ENCODE results near the gene PITPNC1. TPM values are rescaled to one million over a fixed set of nuclear protein-coding genes. Genes with fewer than 3 reads are reported as not detected.

PITPNC1 gene
- total RNA-seq, 1 donor from 2014 or later = 18.4 TPM

DNA sequence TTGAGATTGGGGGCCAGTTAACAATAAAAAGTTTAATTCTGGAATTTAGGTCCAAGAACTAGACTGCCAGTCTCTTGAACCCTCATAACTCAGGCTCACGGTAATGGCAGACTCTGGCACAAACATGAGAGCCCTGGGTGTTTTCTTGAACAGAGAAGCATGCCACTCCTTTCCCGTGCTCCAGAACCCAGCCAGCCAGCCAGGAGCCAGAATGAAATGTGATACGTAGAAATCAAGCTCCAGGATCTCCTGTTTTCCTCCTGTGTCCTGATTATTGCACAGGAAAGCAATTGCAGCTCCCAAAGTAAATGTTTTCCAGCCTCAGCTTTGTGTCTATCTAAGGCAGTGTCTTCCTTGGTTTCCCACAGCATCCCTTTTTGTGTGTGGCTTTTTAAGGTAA is 294.4 kb downstream of the PITPNC1 start:
- no peak overlapping the region for H3K4me3 ChIP-seq (ENCODE audit: low read depth, low read length)
- TF ChIP-seq, protein P1, sequence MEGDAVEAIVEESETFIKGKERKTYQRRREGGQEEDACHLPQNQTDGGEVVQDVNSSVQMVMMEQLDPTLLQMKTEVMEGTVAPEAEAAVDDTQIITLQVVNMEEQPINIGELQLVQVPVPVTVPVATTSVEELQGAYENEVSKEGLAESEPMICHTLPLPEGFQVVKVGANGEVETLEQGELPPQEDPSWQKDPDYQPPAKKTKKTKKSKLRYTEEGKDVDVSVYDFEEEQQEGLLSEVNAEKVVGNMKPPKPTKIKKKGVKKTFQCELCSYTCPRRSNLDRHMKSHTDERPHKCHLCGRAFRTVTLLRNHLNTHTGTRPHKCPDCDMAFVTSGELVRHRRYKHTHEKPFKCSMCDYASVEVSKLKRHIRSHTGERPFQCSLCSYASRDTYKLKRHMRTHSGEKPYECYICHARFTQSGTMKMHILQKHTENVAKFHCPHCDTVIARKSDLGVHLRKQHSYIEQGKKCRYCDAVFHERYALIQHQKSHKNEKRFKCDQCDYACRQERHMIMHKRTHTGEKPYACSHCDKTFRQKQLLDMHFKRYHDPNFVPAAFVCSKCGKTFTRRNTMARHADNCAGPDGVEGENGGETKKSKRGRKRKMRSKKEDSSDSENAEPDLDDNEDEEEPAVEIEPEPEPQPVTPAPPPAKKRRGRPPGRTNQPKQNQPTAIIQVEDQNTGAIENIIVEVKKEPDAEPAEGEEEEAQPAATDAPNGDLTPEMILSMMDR (conservative IDR thresholded peaks at IDR 0.05; ENCODE audit: low read depth, low read length) = no peak
- no peak for DNase-seq (ENCODE audit: low read depth)

DNA sequence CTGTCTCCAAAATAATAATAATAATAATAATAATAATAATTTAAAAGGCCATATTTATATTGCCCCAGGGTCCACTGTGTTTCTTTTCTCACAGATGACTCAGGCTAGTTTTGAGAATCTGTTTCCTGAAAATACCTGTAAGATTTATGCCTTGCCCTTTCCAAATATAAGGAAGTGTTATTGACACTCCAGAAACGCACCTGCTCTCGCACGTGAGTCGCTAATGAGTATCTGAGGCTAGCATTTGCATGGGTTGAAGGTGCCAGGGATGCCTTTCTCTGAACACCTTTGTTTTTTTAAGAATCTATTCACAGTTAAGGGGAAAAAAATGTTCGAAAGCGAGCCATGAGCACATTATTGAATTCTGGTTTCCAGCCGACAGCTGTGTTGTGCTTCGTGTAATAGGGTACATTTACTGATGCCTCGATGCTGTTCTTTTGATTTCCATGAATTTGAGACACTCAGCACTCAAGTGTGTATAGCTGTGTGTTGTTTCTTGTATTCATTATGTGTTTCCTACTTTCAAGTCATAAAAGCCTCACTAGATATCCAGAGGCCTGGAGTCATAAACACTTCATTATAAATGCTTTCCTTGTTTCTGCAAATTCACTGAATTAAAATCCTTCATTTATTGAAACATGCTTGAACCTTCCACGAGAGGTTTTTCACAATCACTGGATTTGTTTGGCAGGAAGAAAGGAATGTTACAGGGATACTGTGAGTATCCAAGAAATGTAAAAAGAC is 295.7 kb downstream of the PITPNC1 start:
- no peak overlapping the region for H3K4me3 ChIP-seq (ENCODE audit: low read depth, low read length)
- DNase-seq (ENCODE audit: low read depth) = no peak
- TF ChIP-seq, protein P1 (conservative IDR thresholded peaks at IDR 0.05; ENCODE audit: low read depth, low read length) = no peak

DNA sequence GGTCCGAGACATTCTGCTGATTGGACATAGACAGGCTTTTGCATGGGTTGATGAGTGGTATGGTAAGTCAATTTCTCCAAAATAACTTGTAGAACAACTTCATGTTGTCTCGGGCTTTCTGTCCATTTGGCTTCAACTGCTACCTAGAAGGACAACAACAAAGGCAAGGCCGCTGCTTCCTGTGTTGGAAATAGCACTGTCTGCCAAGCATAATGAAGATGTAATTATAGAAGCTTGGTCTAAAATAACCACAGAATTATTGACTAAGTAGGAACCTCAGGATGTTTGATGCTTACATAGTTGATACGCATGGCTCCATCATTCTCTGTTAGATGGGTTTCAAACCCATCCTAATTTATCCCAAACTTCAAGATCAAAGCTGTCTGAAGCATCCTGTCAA is 298.4 kb downstream of the PITPNC1 start:
- H3K4me3 ChIP-seq (ENCODE audit: low read depth, low read length) = no peak overlapping the region
- DNase-seq (ENCODE audit: low read depth) = no peak
- TF ChIP-seq, protein P1 (conservative IDR thresholded peaks at IDR 0.05; ENCODE audit: low read depth, low read length) = no peak

DNA sequence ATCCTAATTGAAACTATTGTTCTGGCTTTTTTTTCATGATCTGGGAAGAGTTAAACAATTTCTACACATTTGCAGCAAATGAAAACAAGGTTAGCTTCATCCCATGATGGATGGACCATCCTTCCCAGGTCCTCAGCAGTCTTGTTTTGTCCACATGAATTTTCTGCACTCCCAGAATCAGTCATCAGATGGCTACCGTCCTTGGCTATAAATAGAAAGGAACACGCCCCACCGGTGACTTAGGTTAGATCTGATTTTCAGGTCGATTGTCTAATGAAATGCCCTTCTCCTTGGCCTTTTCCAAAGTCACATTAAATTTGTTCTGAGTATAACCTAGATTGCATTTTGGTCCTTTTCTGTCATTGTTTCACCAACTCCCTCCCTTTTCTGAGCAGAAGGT is 299.2 kb downstream of the PITPNC1 start:
- DNase-seq (ENCODE audit: low read depth) = no peak
- no peak overlapping the region for H3K4me3 ChIP-seq (ENCODE audit: low read depth, low read length)
- TF ChIP-seq, protein P1 (conservative IDR thresholded peaks at IDR 0.05; ENCODE audit: low read depth, low read length) = no peak

DNA sequence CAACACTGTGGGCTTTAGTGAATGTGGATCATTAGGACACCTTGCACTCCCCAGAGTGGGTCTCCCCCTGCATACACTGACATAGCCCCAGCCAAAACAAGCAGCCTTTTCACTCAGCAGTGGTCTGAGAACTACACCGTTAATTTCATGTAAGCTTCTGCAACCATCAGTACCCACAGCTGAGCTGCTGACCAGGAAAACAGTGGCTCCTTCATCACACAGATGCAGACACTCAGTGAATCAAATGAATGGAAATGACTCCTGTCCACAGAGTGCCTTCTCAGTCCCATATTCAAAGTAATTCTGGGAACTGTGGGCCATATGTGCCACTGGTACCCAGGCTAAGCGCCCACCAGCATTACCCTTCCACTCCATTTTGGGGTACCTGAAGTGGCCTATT is 301.3 kb downstream of the PITPNC1 start:
- DNase-seq (ENCODE audit: low read depth) = no peak
- TF ChIP-seq, protein P1 (conservative IDR thresholded peaks at IDR 0.05; ENCODE audit: low read depth, low read length) = no peak
- no peak overlapping the region for H3K4me3 ChIP-seq (ENCODE audit: low read depth, low read length)

DNA sequence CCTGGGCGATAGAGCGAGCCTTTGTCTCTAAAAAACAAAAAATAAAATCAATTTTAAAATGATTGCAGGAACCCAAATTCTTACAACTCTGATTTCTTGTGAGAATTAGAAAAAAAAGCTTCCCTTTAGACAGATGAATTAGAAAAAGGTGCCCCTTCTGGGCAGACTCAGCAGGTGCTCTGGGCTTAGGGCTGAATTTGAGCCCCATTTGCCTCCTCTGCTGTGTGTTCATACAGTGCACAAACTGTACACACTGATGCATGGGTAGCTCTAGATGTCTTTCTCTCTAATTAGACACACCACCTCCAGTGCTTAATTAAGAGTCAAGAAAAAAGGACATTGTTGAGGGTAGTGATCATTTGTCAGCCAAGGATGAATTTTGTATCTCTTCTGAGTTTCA is 302.1 kb downstream of the PITPNC1 start:
- no peak for DNase-seq (ENCODE audit: low read depth)
- no peak overlapping the region for H3K4me3 ChIP-seq (ENCODE audit: low read depth, low read length)
- TF ChIP-seq, protein P1 (conservative IDR thresholded peaks at IDR 0.05; ENCODE audit: low read depth, low read length) = no peak

DNA sequence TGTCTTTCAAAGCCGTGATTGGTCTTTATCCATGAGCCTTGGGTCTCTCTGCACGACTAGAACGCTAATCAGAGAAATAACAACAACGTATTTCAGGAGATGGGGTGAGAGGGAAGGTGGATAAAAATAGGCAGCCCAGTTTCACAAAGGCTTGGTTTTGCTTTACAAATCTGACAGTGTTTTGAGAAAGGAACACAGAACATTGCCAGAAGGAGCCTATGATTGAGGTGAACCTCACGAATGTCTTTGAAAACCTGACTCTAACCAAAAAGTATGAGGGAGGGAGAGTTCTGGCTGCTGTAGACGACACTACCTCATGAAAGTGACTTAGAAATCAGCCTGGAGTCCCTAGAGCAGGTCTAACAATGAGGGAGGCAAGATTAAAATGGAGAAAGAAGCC is 302.6 kb downstream of the PITPNC1 start:
- H3K4me3 ChIP-seq (ENCODE audit: low read depth, low read length) = no peak overlapping the region
- TF ChIP-seq, protein P1 (conservative IDR thresholded peaks at IDR 0.05; ENCODE audit: low read depth, low read length) = no peak
- DNase-seq (ENCODE audit: low read depth) = no peak
